Dermis microvascular lymphatic vessel endothelial cell (primary cell): ENCODE measurements around the gene RGS7. TPM values are rescaled to one million over a fixed set of nuclear protein-coding genes. Genes with fewer than 3 reads are reported as not detected.

Experiments
- DNase-seq, 2 donors: peaks; one replicate each; pipeline versions ENCODE4 v3.0.0 to v3.0.0-alpha.2; 2010; ENCODE audit warnings: low read depth in 2 of 2
- total RNA-seq: library from RNA; depleted of rRNA; stranded (reverse); fragments of >200 nt; gene quantifications from 2 replicates; pipeline ENCODE4 v1.2.1, GENCODE V29; 2014

RGS7 gene
- total RNA-seq = under 0.01 and 0.13 TPM in 2 replicates

GRCh38 chr1:241356519-241357365 is at the start of gene RGS7:
TSS of gene RGS7 (minus strand) at chr1:241357205.
- DNase-seq = peak; percentile 23 to 80

GRCh38 chr1:241406421-241406820 is 49.4 kb upstream of the RGS7 start:
- DNase-seq = no peak

- peak in 1 of 2 donors; percentile 37 for DNase-seq
These were observed 44.2 kb upstream of the RGS7 start for GRCh38 chr1:241401156-241401555.

- DNase-seq = peak; percentile 68 to 79
These were observed 40.0 kb upstream of the RGS7 start for GRCh38 chr1:241396747-241397681.

- DNase-seq = peak in 1 of 2 donors; percentile 36
These were observed 35.1 kb upstream of the RGS7 start for GRCh38 chr1:241391926-241392710.

GRCh38 chr1:241390526-241390925 is 33.5 kb upstream of the RGS7 start:
- no peak for DNase-seq

GRCh38 chr1:241389400-241389799 is 32.4 kb upstream of the RGS7 start:
- DNase-seq = no peak

GRCh38 chr1:241387216-241387615 is 30.2 kb upstream of the RGS7 start:
- no peak for DNase-seq

- no peak for DNase-seq
These were observed 19.7 kb upstream of the RGS7 start for GRCh38 chr1:241376701-241377100.

- no peak for DNase-seq
These were observed 18.9 kb upstream of the RGS7 start for GRCh38 chr1:241375886-241376285.

- DNase-seq = no peak
These were observed 9.2 kb upstream of the RGS7 start for GRCh38 chr1:241366196-241366595.

GRCh38 chr1:241362350-241362749 is 5.3 kb upstream of the RGS7 start:
- DNase-seq = no peak

GRCh38 chr1:241357366-241358340 is 648 bp upstream of the RGS7 start:
- DNase-seq = peak in 1 of 2 donors; percentile 7

GRCh38 chr1:241356187-241356518 is 852 bp downstream of the RGS7 start:
- DNase-seq = no peak

- DNase-seq = no peak
These were observed 1.5 kb downstream of the RGS7 start for GRCh38 chr1:241355311-241356010.

GRCh38 chr1:241352401-241352800 is 4.6 kb downstream of the RGS7 start:
- no peak for DNase-seq

GRCh38 chr1:241351841-241352240 is 5.2 kb downstream of the RGS7 start:
- DNase-seq = no peak

- no peak for DNase-seq
These were observed 13.0 kb downstream of the RGS7 start for GRCh38 chr1:241343956-241344355.

- peak in 1 of 2 donors; percentile 57 for DNase-seq
These were observed 20.7 kb downstream of the RGS7 start for GRCh38 chr1:241336335-241336734.

- no peak for DNase-seq
These were observed 24.0 kb downstream of the RGS7 start for GRCh38 chr1:241332987-241333386.
